A549 (cell line): ENCODE measurements around the gene ADAP1. TPM values are rescaled to one million over a fixed set of nuclear protein-coding genes. Genes with fewer than 3 reads are reported as not detected.

Experiments
- ATAC-seq, 2 experiments: fragments of 200-7000 bp in 1 of 2; fragments of >200 bp in 1 of 2; cut with Nextera tagmentation in 1 of 2; cut with Tn5 transposase in 1 of 2; 3 replicates each; pipeline versions ENCODE4 v1.8.0 to v1.9.1; 2018 to 2020; ENCODE audit warnings: mild to moderate bottlenecking in 1 of 2, moderate library complexity in 1 of 2
- CTCF ChIA-PET: fragments of 300-600 bp; sonication (Branson Sonifier 250); formaldehyde crosslinking; extraction: SDS; loops from one replicate; lab custom pipeline; 2021; ENCODE audit warnings: antibody characterized with exemption, inconsistent platforms; lab: Yijun Ruan, JAX
- POLR2A ChIA-PET: fragments of 350-600 bp; formaldehyde crosslinking; extraction: SDS; loops from one replicate; lab custom pipeline; 2021; ENCODE audit warnings: antibody characterized with exemption, inconsistent platforms; lab: Yijun Ruan, JAX
- DNase-seq, 2 experiments: peaks; one replicate each; pipeline versions ENCODE4 v3.0.0 to v3.0.0-alpha.2; 2011 to 2016; ENCODE audit warnings: low read depth in 1 of 2, low spot score in 1 of 2
- FAIRE-seq: peaks from 2 replicates; lab custom pipeline; 2011; peaks lifted over from hg19 to GRCh38; lab: Jason Lieb, UNC
- H3K27ac ChIP-seq, 2 experiments: fragments of >200 bp; sonication (Bioruptor Twin); formaldehyde crosslinking; 3 replicates each; pipeline ENCODE4 v1.5.1; 2016 to 2017
- H3K4me1 ChIP-seq: fragments of >200 bp; sonication (Bioruptor Twin); formaldehyde crosslinking; 3 replicates; pipeline ENCODE4 v1.6.1; 2016
- H3K4me2 ChIP-seq: fragments of >200 bp; sonication (Bioruptor Twin); formaldehyde crosslinking; 3 replicates; pipeline ENCODE4 v1.6.1; 2016
- H3K4me3 ChIP-seq: fragments of >200 bp; sonication (Bioruptor Twin); formaldehyde crosslinking; 3 replicates; pipeline ENCODE4 v1.5.1; 2016
- H3K9me3 ChIP-seq: fragments of >200 bp; sonication (Bioruptor Twin); formaldehyde crosslinking; 3 replicates; pipeline ENCODE4 v1.6.1; 2016
- CBX2 ChIP-seq: fragments of 200-600 bp; sonication (generic); IDR thresholded peaks from 2 replicates; pipeline ENCODE4 v1.6.1; 2016; ENCODE audit warnings: low read depth, mild to moderate bottlenecking, borderline replicate concordance
- ESRRA ChIP-seq: fragments of 150-350 bp; IDR thresholded peaks from 2 replicates; pipeline ENCODE4 v1.6.1; 2014; ENCODE audit warnings: mild to moderate bottlenecking, low read length, borderline replicate concordance
- JUN ChIP-seq, 2 experiments: fragments of >200 bp; sonication (Bioruptor Twin); formaldehyde crosslinking; IDR thresholded peaks; 2 replicates in 1 of 2; 3 replicates in 1 of 2; pipeline ENCODE4 v1.6.1; 2016 to 2017
- MYC ChIP-seq: IDR thresholded peaks from 2 replicates; pipeline ENCODE4 v1.6.1; 2012; ENCODE audit warnings: mild to moderate bottlenecking, inconsistent platforms, low read length, improper control_type of control experiment, borderline replicate concordance
- REST ChIP-seq: fragments of 200-600 bp; sonication (generic); IDR thresholded peaks from 2 replicates; pipeline ENCODE4 v1.6.1; 2016; ENCODE audit warnings: antibody characterized with exemption, mild to moderate bottlenecking, moderate library complexity
- TP53 ChIP-seq: fragments of 250-450 bp; sonication (Bioruptor Pico); IDR thresholded peaks from 2 replicates; pipeline ENCODE4 v1.5.0; 2021; ENCODE audit warnings: mild to moderate bottlenecking, moderate library complexity
- WGBS: methylation state at CpG from one replicate; pipeline ENCODE4 v1.1.6; 2017; ENCODE audit errors: missing lambda C conversion rate; 5-methylcytosine and 5-hydroxymethylcytosine counted together
- polyA plus RNA-seq, 4 experiments: library from polyadenylated mRNA; depleted of rRNA in 3 of 4; stranded (reverse); fragments of >200 nt; fragmentation: RNase III in 1 of 4; extraction: RNeasy Plus Mini Kit Qiagen cat#74134 plus additional on column Dnase treatment in 1 of 4; gene quantifications; 2 replicates in 3 of 4; 3 replicates in 1 of 4; pipeline ENCODE4 v1.2.3, GENCODE V29; 2011 to 2017
- TF ChIP-seq, protein P1 (sequence below): fragments of >200 bp; sonication (Bioruptor Twin); formaldehyde crosslinking; IDR thresholded peaks from 3 replicates; pipeline ENCODE4 v1.6.1; 2016
- TF ChIP-seq, protein P2 (sequence below): IDR thresholded peaks from 2 replicates; pipeline ENCODE4 v1.6.1; 2012
- TF ChIP-seq, protein P3 (sequence below): IDR thresholded peaks from 2 replicates; pipeline ENCODE4 v1.6.1; 2012
- TF ChIP-seq, protein P4 (sequence below): fragments of 250-450 bp; sonication (Bioruptor Pico); IDR thresholded peaks from 2 replicates; pipeline ENCODE4 v1.5.0; 2021; ENCODE audit warnings: mild to moderate bottlenecking, moderate library complexity, borderline replicate concordance

The ADAP1 gene
- polyA plus RNA-seq, 2 of the 4 experiments (the other 2 are of a cell fraction), result 1.7 to 2.5 TPM

DNA sequence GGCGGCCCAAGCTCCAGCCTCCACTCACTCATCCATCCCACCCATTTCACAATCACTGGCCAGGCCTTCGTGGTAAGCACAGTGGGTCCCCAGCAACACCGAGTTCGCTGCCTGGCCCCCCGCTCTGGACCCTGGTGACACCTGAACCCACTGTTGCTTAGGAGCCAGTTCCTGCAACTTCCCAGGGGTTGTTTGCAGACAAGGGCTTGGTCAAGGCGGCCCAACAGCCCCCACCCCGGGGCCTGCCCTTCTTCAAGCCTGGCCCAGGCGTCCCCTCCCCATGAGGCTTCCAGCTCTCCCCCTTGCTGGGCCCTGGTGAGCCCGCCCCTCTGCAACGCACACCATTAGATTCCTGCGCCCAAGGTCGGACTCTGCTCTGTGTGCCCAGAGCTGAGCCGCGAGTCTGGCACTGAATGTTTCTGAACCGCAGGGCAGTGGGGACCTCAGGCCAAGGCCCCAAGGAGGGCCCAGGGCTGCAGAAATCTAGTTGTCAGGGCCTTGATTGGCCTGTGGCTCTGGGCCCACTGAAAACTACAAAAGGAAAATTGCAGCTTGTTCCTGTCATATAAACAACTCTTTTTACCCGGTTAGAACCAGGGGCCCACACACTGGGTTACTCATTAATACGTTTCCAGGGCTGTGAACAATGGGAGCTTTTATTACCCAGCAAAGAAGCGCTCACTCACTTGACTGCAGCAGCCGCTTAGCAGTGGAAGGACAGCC is 23.0 kb upstream of the ADAP1 start:
- WGBS, result 36% methylated on average over 12 of the region's 19 CpGs
- Histone ChIP-seq H3K4me2 (peak overlapping the region; percentile 52), H3K4me3 (no peak overlapping the region), H3K9me3 (no peaks in the 10 kb centered on the region), H3K27ac (peak overlapping the region; percentile 42 to 79; a peak in 5 of 6 replicates), H3K4me1 (peaks cover 24% of the 10 kb centered on the region)
- CTCF ChIA-PET, result interaction anchor here (1.1 to 8.7 kb wide), 5 partner anchors 9 to 198 kb away, joined by 4 to 108 read pairs (median 17); no protein-coding TSS in a partner anchor
- peak; percentile 3 to 19; a peak in 1 of 6 replicates for ATAC-seq
- FAIRE-seq, result no peak
- TF ChIP-seq TP53 (CRISPR knock-in tag) (no peak), JUN (IDR thresholded peaks at IDR 0.05) (no peak), REST (no peak), CBX2 (no peak)
- TF ChIP-seq, protein P1, sequence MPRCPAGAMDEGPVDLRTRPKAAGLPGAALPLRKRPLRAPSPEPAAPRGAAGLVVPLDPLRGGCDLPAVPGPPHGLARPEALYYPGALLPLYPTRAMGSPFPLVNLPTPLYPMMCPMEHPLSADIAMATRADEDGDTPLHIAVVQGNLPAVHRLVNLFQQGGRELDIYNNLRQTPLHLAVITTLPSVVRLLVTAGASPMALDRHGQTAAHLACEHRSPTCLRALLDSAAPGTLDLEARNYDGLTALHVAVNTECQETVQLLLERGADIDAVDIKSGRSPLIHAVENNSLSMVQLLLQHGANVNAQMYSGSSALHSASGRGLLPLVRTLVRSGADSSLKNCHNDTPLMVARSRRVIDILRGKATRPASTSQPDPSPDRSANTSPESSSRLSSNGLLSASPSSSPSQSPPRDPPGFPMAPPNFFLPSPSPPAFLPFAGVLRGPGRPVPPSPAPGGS, result no peak
- TF ChIP-seq, protein P2, sequence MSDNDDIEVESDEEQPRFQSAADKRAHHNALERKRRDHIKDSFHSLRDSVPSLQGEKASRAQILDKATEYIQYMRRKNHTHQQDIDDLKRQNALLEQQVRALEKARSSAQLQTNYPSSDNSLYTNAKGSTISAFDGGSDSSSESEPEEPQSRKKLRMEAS, result no peak
- TF ChIP-seq, protein P3, sequence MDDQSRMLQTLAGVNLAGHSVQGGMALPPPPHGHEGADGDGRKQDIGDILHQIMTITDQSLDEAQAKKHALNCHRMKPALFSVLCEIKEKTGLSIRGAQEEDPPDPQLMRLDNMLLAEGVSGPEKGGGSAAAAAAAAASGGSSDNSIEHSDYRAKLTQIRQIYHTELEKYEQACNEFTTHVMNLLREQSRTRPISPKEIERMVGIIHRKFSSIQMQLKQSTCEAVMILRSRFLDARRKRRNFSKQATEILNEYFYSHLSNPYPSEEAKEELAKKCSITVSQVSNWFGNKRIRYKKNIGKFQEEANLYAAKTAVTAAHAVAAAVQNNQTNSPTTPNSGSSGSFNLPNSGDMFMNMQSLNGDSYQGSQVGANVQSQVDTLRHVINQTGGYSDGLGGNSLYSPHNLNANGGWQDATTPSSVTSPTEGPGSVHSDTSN, result no peak
- peak; percentile 36 to 58 for DNase-seq
- POLR2A ChIA-PET, result no interaction called here

- FAIRE-seq, result no peak
- no peak for DNase-seq
- H3K4me3 ChIP-seq, result no peak overlapping the region
- peak overlapping the region in 1 of 2 experiments; percentile 79; a peak in 4 of 6 replicates for H3K27ac ChIP-seq
- H3K9me3 ChIP-seq, result no peaks in the 10 kb centered on the region
- WGBS, result 87% methylated on average over 17 of the region's 19 CpGs
- H3K4me1 ChIP-seq, result peaks cover 24% of the 10 kb centered on the region
- H3K4me2 ChIP-seq, result no peak overlapping the region; the same call in 2 of the 3 replicates
- TF ChIP-seq MYC, result no peak
- TF ChIP-seq, protein P4, sequence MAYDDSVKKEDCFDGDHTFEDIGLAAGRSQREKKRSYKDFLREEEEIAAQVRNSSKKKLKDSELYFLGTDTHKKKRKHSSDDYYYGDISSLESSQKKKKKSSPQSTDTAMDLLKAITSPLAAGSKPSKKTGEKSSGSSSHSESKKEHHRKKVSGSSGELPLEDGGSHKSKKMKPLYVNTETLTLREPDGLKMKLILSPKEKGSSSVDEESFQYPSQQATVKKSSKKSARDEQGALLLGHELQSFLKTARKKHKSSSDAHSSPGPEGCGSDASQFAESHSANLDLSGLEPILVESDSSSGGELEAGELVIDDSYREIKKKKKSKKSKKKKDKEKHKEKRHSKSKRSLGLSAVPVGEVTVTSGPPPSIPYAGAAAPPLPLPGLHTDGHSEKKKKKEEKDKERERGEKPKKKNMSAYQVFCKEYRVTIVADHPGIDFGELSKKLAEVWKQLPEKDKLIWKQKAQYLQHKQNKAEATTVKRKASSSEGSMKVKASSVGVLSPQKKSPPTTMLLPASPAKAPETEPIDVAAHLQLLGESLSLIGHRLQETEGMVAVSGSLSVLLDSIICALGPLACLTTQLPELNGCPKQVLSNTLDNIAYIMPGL (CRISPR knock-in tag), result no peak
- TF ChIP-seq ESRRA, result no peak
- TF ChIP-seq, all 56 proteins: peak for 0
- ATAC-seq, result no peak
- ChIA-PET POLR2A (no interaction called here), CTCF (interaction anchor here (1.1 to 8.7 kb wide), 4 partner anchors 8 to 89 kb away, joined by 4 to 108 read pairs (median 21); no protein-coding TSS in a partner anchor)
Measured at GRCh38 chr7:976901-977325, 22.4 kb upstream of the ADAP1 start.
